Kidney capillary endothelial cell (primary cell): ENCODE measurements around the gene AREL1.
"Not testable (repeated sequence)": the region's sequence is repeated elsewhere in the genome, so short reads cannot be mapped to it uniquely, and the experiment has no call there.

Source experiments
- DNase-seq: peaks from one replicate; pipeline ENCODE4 v3.0.0-alpha.2; 2018; ENCODE audit warnings: low spot score

The AREL1 gene, protein sequence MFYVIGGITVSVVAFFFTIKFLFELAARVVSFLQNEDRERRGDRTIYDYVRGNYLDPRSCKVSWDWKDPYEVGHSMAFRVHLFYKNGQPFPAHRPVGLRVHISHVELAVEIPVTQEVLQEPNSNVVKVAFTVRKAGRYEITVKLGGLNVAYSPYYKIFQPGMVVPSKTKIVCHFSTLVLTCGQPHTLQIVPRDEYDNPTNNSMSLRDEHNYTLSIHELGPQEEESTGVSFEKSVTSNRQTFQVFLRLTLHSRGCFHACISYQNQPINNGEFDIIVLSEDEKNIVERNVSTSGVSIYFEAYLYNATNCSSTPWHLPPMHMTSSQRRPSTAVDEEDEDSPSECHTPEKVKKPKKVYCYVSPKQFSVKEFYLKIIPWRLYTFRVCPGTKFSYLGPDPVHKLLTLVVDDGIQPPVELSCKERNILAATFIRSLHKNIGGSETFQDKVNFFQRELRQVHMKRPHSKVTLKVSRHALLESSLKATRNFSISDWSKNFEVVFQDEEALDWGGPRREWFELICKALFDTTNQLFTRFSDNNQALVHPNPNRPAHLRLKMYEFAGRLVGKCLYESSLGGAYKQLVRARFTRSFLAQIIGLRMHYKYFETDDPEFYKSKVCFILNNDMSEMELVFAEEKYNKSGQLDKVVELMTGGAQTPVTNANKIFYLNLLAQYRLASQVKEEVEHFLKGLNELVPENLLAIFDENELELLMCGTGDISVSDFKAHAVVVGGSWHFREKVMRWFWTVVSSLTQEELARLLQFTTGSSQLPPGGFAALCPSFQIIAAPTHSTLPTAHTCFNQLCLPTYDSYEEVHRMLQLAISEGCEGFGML

DNA sequence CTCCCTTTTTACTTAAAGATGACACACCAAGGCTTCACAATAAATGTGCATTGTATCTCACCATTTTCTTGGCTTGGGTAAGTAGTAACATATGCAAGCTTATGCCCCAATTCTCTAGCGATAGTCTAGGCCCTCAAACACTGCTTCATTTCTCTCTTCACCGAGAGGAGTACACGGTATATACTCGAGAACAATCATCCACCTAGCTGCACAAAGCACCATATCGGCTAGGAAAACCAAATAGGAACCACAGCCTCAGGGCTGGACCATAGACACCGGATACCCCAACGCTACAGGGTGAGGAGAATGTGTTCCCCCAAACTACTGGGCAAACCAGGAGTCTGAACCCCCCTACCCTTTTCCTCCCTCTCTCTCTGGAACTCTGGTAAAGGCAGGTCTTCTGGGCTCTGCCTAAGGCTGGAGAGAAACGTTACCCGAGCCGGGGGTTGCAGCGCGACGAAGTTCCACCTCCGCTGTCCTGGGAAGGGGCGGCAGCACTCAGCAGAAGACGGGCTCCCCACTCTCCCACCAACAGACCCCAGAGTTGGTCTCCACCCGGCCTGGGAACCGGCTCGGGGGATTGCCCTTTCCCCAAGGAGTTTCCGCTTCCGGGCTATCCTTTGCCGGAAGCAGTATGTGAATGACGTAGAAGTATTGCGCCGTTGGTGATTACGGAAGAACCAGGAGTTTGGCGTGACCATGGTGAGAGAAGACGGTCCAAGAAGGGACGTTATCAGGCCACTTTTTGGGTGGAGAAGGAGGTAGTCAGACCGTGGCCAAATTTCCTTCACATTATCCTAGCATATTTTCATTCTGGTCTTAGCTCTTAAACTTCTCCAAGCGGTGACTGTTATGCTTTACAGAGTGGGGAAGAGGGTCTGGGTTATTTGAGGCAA, at the start of gene AREL1, which contains the start of gene FCF1:
TSS of gene AREL1 (minus strand) at position 582 of the 896 bp plus-strand sequence. CDS start 27,465 bp downstream, outside the sequence.
TSS of gene FCF1 (plus strand) at position 646 of the 896 bp plus-strand sequence. CDS start at position 700, 54 bp downstream.
- DNase-seq: peak; percentile 81

DNA sequence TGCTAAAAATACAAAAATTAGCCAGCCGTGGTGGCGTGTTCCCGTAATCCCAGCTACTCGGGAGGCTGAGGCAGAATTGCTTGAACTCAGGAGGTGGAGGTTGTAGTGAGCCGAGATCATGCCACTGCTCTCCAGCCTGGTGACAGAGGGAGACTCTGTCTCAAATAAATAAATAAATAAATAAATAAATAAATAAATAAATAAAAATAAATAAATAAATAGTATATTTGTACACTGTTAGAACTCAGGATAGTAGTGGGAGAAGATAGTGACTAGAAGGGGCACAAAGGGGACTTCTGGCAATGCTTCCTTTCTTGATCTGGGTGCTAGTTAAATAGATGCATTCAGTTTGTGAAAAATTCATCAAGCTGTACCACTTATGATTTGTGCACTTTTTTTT, 45.6 kb upstream of the AREL1 start:
- not testable (repeated sequence) for DNase-seq

GRCh38 chr14:74756326-74756725, 43.4 kb upstream of the AREL1 start:
- no peak for DNase-seq

GRCh38 chr14:74754899-74755298, 42.0 kb upstream of the AREL1 start:
- no peak for DNase-seq

- no peak for DNase-seq
Observed at GRCh38 chr14:74754157-74754556, 41.3 kb upstream of the AREL1 start.

DNA sequence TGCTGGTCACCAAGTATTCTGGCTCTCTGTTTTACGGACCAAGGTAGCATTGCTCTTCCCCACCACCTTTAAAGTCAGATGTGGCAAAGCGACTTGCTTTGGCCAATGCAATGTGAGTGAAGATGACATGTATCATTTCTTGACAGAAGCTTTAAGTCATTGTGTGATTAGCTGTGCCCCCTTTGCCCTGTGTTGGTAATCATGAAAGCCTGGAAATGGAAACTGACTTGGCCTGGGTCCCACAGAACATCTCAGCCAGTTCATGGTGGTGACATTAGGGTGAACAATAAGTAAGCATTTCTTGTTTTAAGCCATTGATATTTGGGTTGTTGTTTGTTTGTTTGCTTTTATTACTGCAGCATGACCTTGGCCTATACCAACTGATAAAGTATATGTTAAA, 34.4 kb upstream of the AREL1 start:
- DNase-seq: no peak

GRCh38 chr14:74739293-74740030, 26.6 kb upstream of the AREL1 start:
- no peak for DNase-seq

DNA sequence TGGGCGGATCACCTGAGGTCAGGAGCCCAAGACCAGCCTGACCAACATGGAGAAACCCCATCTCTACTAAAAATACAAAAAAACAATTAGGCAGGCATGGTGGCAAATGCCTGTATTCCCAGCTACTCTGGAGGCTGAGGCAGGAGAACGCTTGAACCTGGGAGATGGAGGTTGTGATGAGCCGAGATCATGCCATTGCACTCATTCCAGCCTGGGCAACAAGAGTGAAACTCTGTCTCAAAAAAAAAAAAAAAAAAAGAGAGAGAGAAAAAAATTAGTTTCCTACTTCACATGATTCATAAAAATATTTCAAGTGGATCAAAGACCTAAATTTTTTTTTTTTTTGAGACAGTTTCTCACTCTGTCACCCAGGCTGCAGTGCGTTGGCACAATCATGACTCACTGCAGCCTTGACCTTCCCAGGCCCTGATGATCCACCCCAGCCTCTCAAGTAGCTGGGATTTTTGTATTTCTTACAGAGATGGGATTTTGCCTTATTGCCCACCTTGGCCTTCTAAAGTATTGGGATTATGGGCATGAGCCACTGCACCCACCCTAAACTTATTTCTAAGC, 25.0 kb upstream of the AREL1 start:
- DNase-seq: no peak

- DNase-seq: no peak
Observed at GRCh38 chr14:74735125-74735524, 22.2 kb upstream of the AREL1 start.

DNA sequence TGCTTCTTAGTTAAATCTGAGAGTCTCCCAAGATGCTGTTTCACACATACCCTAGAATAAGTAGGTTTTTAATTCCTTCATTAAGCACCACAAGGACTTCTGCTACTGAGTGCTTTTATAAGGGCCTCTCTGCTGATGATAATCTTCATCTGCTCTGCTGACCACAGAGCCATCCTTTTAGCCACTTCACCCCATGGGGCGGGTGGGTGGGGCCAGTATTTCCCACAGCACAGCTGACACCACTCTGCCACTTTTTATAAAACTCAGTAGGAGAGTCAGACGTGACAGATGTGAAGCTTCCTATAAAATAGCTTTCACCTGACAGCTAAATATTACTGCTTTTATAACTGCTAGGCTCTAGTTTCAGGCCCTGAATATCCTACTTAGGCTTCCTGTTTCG, 20.3 kb upstream of the AREL1 start:
- no peak for DNase-seq

GRCh38 chr14:74732387-74732786, 19.5 kb upstream of the AREL1 start:
- DNase-seq: no peak

DNA sequence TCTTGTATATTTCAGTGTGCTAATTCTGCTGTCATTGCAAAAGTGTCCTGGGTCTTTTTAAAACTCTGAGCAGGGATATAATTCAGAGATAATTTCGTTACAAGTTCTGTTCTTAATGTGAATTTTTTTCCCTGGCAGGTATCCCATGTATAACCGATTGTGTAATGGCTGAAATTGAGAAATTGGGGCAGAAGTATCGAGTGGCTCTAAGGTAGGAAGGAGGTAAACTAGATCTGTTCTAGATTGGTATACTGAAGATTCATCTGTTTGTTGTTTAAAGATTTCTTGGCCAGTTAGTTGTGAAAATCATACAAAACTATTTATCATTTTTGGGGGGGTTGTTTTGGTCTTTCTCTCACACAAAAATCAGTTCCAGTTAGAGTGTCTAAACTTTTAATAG, 10.3 kb upstream of the AREL1 start:
- no peak for DNase-seq

GRCh38 chr14:74720526-74720925, 7.6 kb upstream of the AREL1 start:
- no peak for DNase-seq

GRCh38 chr14:74713395-74713735, 485 bp upstream of the AREL1 start:
- DNase-seq: no peak

GRCh38 chr14:74711651-74712050, 1.2 kb downstream of the AREL1 start:
- DNase-seq: no peak

DNA sequence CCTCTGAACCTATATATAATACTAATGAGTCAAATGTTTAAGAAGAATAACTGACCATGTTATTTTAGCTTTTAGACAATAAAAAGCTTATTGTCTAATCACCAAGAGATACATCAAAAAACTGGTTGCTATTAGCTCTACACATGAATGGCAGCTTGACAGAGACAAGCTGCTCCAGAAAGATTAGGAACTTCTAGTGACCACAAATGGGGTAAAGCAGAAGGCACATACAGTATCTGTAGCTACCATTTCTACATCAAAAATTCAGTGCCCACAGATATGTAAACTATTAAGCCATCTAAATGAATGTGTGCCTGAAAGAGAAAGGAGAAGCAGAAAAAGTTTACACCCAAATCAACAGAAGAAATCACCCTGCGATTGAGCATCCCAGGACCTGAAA, 2.4 kb downstream of the AREL1 start:
- DNase-seq: no peak

DNA sequence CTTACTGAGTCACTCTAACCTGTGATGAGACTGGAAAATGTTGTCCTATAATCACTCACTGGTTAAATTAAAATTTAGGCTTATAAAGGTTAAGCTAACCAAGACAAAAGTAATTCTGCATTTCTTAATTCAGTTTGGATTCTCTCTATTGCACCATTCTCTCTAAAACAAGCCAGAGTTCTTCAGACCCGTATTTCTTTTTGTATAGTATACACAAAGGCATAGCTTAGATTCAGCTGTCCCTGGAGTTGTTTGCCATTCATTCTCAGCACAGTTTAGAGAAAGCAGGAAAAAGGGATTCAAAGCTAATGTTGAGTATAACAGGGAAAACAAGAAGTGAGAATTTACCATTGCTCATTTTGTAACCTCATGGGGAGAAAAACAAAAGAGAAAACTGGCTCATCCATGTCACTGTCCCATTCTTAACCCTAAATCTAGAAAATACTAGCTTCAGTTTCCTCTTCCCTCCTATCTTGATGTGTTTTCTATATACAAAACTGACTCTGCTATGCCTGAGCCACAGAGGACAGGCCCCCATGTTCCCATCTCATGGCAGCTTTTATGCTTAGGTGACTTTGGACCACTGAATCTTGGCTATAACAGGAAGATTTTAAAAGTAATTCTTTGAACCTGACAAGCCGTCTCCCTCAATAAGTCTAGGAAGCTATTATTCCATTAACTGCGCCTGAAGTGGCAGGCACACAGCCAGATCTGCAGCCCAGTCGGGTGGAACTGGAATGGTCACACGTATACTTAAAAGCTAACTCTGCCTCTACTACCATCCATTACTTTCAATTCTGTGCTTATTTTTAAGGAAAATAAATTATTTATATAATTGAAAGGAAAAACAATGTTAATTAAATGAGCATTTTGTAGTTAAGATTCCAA, 7.0 kb downstream of the AREL1 start:
- DNase-seq: no peak

GRCh38 chr14:74704656-74705055, 8.2 kb downstream of the AREL1 start:
- DNase-seq: no peak

DNA sequence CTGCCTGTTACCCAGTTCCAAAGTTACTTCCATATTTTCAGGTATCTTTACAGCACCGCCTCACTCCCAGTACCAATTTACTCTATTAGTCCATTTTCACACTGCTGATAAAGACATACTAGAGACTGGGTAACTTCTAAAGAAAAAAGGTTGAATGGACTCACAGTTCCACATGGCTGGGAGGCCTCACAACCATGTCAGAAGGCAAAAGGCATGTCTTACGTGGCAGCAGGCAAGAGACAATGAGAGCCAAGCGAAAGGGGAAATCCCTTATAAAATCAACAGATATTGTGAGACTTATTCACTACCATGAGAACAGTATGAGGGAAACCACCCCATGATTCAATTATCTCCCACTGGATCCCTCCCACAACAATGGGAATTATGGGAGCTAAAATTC, 9.8 kb downstream of the AREL1 start:
- DNase-seq: no peak

GRCh38 chr14:74702293-74702692, 10.6 kb downstream of the AREL1 start:
- DNase-seq: no peak
